GM21528 (cell line): Measurements from ENCODE around the gene PLPPR5.

Experiments used
- ATAC-seq: cut with Tn5 transposase; IDR thresholded peaks from one replicate; pipeline ENCODE4 v1.9.1; 2021; ENCODE audit warnings: mild to moderate bottlenecking, moderate library complexity; ENCODE audit not compliant: unreplicated experiment, low FRiP score

Gene PLPPR5

DNA sequence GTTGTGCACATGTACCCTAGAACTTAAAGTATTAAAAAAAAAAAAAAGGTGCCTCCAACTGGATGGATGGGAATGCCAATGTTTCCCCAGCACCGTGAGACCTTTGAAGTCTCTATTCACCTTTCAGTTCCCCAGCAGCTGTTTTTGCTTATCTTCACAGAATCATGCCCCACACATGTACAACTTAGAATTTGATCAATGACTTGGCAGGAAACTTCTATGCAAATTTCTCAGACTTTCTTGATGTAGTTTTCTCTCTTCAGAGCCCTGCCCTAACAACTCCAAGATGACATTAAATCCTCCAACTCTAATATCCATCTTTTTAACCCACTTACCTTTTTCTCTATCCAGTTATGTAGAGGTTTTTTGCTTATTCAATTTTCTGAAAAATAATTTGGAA, 144.3 kb downstream of the PLPPR5 start:
- ATAC-seq = no peak

DNA sequence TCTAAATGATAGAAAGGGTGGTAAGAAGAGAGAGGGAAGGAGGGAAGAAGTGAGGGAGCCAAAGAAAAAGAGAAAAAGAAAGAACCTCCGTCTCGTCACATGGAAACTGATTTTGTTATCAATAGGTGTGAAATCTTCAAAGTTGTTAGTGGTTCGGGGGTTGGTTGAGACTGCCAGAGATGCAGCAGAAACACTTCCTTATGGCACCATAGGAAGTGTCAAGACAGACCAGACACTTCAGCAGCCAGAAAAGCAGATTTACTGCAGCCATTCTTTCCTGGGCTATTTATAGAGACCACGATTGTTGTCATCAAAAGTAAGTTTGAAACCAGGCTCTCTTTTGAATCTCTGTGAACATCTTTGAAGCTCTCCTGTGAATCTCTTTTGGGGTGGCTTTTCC, 150.5 kb downstream of the PLPPR5 start:
- ATAC-seq = no peak

GRCh38 chr1:98849969-98850636, 154.6 kb downstream of the PLPPR5 start:
- ATAC-seq = peak; percentile 57

DNA sequence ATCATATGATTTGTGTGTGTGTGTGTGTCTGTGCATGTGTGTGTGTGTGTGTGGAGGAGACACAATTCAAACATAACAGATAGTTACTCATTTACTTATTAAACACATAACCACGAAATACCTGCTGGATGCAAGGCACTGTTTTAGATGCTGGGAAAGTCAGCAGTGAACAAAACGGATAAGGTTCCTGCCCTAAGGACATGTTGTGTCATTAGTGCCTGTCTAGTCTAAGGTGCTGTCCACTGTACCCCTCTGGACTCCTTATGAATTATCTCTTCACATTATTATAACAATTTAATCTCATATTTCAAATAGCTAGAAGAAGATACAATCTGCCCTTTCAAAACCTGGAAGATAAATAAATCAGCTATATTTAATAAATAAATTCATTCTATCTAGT, 162.4 kb downstream of the PLPPR5 start:
- no peak for ATAC-seq
